ENCODE results near the gene RNF26.

Gene RNF26

DNA sequence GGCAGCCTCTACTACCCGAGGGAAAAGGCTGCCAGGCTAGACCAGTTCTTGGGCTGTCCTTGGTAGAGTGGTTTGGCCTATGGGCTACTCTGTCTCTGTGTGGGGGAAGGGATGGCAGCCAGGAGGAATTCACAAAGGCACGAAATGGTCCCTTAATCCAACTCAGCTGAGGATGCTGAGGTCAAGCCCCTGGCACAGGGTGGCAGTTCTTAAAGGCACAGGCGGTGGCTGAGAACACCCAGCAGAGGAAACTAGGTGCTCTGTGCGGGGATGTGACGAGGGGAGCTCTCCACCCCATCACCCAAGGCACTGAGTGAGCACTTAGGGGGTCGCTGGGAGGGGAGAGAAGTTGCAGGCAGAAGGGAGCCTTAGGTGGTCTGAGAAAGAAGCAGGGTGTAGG is 12.3 kb downstream of the RNF26 start, which contains the start of gene MFRP:
Gene MFRP (minus strand): TSS at position 101 of the 400 bp plus-strand sequence. CDS start 192 bp downstream, outside the sequence.
- H3K27me3 ChIP-seq (ENCODE audit: insufficient read depth, poor library complexity, severe bottlenecking) = no peaks in the 10 kb centered on the region
- ATAC-seq (ENCODE audit: low read depth) = no peak
- no peak for DNase-seq (ENCODE audit: low spot score)

DNA sequence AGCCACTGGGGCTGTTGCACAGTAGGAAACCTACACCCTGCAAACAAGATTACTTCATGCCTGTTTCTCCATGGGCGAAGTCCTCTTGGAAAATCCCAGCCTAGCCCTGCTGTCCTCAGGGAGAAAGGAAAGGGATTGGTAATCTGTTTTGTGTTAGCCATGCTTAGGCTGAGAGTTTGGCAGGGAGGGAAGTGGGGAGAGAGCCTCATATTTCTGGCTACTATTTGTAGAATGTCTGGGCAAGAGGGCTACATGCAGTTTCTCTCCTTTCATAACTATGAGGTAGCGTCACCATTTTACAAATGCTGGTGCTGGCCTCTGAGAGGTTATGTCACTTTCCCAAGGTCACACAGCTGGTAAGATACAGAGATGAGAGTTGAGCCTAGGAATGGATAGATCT is 12.9 kb downstream of the RNF26 start:
- ATAC-seq (ENCODE audit: low read depth) (no peak), DNase-seq (ENCODE audit: low spot score) (no peak)
- H3K4me1 ChIP-seq (ENCODE audit: insufficient read depth, poor library complexity, severe bottlenecking) = no peaks in the 10 kb centered on the region
- H3K27ac ChIP-seq (ENCODE audit: poor library complexity, severe bottlenecking) = no peak overlapping the region
- H3K36me3 ChIP-seq (ENCODE audit: low read depth) = no peaks in the 10 kb centered on the region
- no peak overlapping the region for H3K4me3 ChIP-seq (ENCODE audit: severe bottlenecking)
- no peaks in the 10 kb centered on the region for H3K27me3 ChIP-seq (ENCODE audit: insufficient read depth, poor library complexity, severe bottlenecking)
- TF ChIP-seq CTCF (IDR thresholded peaks at IDR 0.05; ENCODE audit: poor library complexity, severe bottlenecking) = no peak
- no peaks in the 10 kb centered on the region for H3K9me3 ChIP-seq (ENCODE audit: severe bottlenecking)

More for the DNA sequence above, 12.3 kb downstream of the RNF26 start, which contains the start of gene MFRP:
- H3K36me3 ChIP-seq (ENCODE audit: low read depth) = no peaks in the 10 kb centered on the region
- no peaks in the 10 kb centered on the region for H3K9me3 ChIP-seq (ENCODE audit: severe bottlenecking)
- TF ChIP-seq CTCF (IDR thresholded peaks at IDR 0.05; ENCODE audit: poor library complexity, severe bottlenecking) = no peak
- no peak within 1 kb of the TSS for H3K27ac ChIP-seq (ENCODE audit: poor library complexity, severe bottlenecking)
- no peaks in the 10 kb centered on the region for H3K4me1 ChIP-seq (ENCODE audit: insufficient read depth, poor library complexity, severe bottlenecking)
- H3K4me3 ChIP-seq (ENCODE audit: severe bottlenecking) = no peak within 1 kb of the TSS

DNA sequence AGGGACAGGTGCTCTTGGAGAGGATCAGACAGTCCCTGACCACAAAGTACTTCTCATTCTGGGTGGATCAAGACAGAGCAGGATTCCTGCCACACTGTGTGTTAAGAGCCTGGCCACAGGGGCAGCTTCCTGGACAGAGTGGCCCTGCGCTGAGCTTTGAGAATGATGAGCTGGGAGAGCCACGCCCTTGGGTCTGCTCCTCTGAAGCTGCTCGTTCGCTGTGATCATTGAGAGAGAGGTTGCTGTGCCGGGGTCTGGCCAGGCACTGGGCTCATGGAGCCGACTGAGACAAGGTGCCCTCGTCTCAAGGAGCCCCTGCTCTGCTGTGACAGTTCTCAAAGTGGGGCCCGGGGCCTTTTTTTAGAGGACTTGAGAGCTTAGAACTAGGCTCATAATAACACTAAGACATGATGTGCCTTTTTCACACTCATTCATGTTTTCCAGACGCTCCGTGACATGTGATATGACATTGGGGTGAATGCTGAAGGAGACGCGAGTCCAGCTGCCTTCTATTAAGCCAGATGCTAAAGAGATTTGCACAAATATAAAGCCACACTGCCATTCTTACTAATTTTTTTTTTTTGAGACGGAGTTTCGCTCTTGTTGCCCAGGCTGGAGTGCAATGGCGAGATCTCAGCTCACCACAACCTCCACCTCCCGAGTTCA is 13.7 kb downstream of the RNF26 start:
- Histone ChIP-seq H3K36me3 (ENCODE audit: low read depth) (no peaks in the 10 kb centered on the region), H3K4me1 (ENCODE audit: insufficient read depth, poor library complexity, severe bottlenecking) (no peaks in the 10 kb centered on the region), H3K27ac (ENCODE audit: poor library complexity, severe bottlenecking) (no peak overlapping the region), H3K4me3 (ENCODE audit: severe bottlenecking) (no peak overlapping the region), H3K9me3 (ENCODE audit: severe bottlenecking) (no peaks in the 10 kb centered on the region), H3K27me3 (ENCODE audit: insufficient read depth, poor library complexity, severe bottlenecking) (no peaks in the 10 kb centered on the region)
- TF ChIP-seq CTCF (IDR thresholded peaks at IDR 0.05; ENCODE audit: poor library complexity, severe bottlenecking) = no peak
- ATAC-seq (ENCODE audit: low read depth) (no peak), DNase-seq (ENCODE audit: low spot score) (no peak)

DNA sequence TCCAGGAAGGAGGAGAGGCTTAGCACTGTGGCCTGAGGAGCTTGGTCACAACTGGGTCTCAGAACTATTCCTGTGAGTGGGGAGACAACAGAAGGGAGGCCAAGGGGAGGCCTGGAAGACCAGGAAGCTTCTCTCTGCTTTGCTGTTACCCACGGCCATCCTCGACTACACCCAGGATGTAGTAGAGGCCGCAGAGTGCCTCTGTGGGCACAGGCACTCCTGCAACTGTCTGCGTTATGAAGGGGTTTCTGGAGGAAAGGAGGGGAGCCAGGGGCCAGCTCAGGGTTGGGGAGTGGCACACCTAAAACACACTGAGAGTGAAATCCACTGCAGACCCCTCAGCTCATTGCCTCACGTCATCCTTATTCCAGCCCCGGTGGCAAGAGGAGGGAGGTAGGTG is 16.0 kb downstream of the RNF26 start:
- Histone ChIP-seq H3K4me1 (ENCODE audit: insufficient read depth, poor library complexity, severe bottlenecking) (peaks cover 3% of the 10 kb centered on the region), H3K36me3 (ENCODE audit: low read depth) (no peaks in the 10 kb centered on the region), H3K27ac (ENCODE audit: poor library complexity, severe bottlenecking) (no peak overlapping the region), H3K4me3 (ENCODE audit: severe bottlenecking) (no peak overlapping the region), H3K9me3 (ENCODE audit: severe bottlenecking) (no peaks in the 10 kb centered on the region), H3K27me3 (ENCODE audit: insufficient read depth, poor library complexity, severe bottlenecking) (no peaks in the 10 kb centered on the region)
- TF ChIP-seq CTCF (IDR thresholded peaks at IDR 0.05; ENCODE audit: poor library complexity, severe bottlenecking) = no peak
- DNase-seq (ENCODE audit: low spot score) (no peak), ATAC-seq (ENCODE audit: low read depth) (no peak)

- H3K4me1 ChIP-seq (ENCODE audit: insufficient read depth, poor library complexity, severe bottlenecking) = peaks cover 5% of the 10 kb centered on the region
- no peak for TF ChIP-seq CTCF (IDR thresholded peaks at IDR 0.05; ENCODE audit: poor library complexity, severe bottlenecking)
- no peak for DNase-seq (ENCODE audit: low spot score)
These were observed 16.9 kb downstream of the RNF26 start for GRCh38 chr11:119351232-119351631.

More at GRCh38 chr11:119351232-119351631, 16.9 kb downstream of the RNF26 start:
- H3K9me3 ChIP-seq (ENCODE audit: severe bottlenecking) = no peaks in the 10 kb centered on the region
- no peak overlapping the region for H3K4me3 ChIP-seq (ENCODE audit: severe bottlenecking)
- no peaks in the 10 kb centered on the region for H3K27me3 ChIP-seq (ENCODE audit: insufficient read depth, poor library complexity, severe bottlenecking)
- H3K27ac ChIP-seq (ENCODE audit: poor library complexity, severe bottlenecking) = no peak overlapping the region
- no peak for ATAC-seq (ENCODE audit: low read depth)
- H3K36me3 ChIP-seq (ENCODE audit: low read depth) = no peaks in the 10 kb centered on the region
